Measurements from ENCODE around the gene HP.
"Not testable (repeated sequence)": the region's sequence is repeated elsewhere in the genome, so short reads cannot be mapped to it uniquely, and the experiment has no call there.

The HP gene

GRCh38 chr16:72054254-72054847 is at the start of gene HP:
Gene HP, plus strand, starts transcription at chr16:72054505. Its CDS starts 148 bp downstream, at chr16:72054653.
- DNase-seq (ENCODE audit: low read depth in 3 of 3), result not testable (repeated sequence)

DNA sequence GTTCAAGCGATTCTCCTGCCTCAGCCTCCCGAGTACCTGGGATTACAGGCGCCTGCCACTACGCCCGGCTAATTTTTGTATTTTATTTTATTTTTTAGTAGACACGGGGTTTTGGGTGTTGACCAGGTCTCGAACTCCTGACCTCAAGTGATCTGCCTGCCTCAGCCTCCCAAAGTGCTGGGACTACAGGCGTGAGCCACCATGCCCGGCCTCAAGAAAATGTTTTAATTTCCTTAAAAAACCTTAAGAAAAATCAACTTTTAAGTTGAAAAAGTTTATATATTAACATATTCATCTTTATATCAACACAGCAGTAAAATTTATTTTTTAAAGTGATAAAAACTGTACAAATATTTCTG is 46.3 kb upstream of the HP start:
- not testable (repeated sequence) for DNase-seq (ENCODE audit: low read depth in 3 of 3)

DNA sequence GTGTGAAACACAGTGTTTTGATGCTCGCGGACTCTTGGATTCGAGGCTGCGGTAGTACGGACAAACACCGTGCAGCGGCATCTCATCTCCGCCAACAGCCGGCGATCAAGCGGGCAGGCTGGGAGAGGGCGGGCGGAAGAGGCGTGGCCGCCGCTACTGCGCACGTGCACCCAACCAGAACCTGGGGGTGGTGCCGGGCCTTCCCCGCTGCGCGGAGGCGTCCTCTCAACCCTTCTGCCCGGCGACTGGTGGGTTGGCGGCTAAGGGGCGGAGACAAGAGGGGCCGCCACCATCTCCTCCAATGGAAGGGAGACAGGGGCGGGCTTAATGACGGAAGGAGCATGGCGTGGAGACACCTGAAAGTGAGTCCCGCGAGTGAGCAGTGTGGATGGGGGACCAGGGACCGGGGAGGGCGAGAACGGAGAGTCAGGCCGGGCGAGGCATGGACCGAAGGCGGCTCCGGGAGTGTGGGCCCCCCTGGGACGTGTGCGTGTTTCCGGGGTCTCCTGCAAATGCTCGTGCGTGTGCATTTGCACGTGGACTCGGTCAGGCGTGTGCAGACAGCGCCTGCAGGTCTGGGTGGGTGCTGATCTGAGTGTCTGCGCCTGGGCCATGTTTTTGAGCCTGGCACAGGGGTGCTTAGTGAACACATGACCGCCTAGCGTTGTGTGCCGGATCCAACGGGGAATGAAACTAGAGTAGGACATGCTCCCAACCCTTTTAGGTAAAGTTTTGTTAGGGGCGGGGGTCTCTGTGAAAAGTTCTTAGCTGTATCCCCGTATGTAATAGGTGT is 45.7 kb upstream of the HP start, which contains the start of gene DHODH:
DHODH (plus strand) TSS at position 321 of the 793 bp plus-strand sequence; CDS start at position 342, 21 bp downstream.
- DNase-seq (ENCODE audit: low read depth in 3 of 3), result peak; percentile 92 to 97 (median 95)

DNA sequence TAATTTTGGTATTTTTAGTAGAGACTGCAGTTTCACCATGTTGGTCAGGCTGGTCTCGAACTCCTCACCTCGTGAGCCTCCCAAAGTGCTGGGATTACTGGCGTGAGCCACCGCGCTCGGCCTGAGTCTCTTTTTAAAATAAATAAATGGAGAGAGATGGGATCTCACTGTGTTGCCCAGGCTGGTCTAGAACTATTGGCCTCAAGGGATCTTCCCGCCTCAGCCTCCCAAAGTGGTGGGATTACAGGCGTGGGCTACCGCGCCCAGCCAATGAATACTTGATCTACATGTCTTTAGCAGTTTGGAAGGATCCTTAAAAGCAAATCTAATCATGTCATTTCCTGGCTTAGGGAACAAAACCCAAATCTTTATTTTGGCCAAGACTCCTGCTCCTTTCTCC is 44.5 kb upstream of the HP start:
- DNase-seq (ENCODE audit: low read depth in 3 of 3), result no peak

GRCh38 chr16:72012607-72013006 is 41.7 kb upstream of the HP start:
- no peak for DNase-seq (ENCODE audit: low read depth in 3 of 3)

DNA sequence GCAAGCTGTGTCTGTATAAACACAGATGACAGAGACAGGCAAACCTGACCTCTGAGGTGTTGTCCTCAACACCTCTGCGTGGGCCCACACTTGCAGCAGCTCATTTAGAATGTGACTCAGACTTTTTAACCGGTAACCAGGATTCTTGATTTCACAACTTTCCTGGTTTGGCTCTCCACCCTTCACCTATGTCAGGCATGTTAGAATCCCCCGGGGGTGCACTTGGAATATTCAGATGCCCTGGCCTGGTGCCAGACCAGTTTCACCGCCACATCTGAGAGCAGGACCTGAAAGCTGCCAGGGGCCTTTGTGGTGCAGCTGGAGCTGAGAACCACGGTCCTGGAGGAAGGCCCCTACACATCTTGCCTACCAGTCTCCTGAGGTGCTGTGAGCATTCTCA is 40.9 kb upstream of the HP start:
- DNase-seq (ENCODE audit: low read depth in 3 of 3), result no peak

DNA sequence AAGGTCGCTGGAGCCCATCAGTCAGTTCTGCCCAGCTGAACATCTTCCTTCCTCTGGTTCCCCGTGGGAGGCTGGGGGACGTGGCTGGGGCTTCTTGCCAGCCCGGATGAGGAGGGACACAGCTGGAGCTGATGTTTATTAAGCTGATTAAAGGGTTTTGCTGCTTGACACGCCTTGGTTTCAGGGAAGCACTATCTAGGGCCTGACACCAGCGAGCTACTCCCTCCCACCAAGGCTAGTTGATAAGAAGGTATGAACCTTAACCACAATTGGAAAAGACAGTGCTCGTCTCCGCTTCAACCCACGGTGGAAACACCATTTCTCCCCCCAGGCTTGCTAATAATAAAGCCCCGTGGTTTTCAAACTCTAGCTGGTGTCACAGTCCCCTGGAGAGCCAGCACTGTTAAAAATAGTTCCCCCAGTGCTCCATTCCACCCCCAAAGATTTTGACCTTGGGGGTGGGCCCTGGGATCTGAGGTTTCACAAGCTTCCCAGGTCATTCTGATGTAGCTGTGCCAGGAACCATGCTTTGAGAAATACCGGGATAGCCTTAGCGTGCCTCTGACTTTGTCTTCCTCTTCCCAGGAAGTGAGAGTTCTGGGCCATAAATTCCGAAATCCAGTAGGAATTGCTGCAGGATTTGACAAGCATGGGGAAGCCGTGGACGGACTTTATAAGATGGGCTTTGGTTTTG is 40.3 kb upstream of the HP start:
- no peak for DNase-seq (ENCODE audit: low read depth in 3 of 3)

- no peak for DNase-seq (ENCODE audit: low read depth in 3 of 3)
These were observed 39.6 kb upstream of the HP start for GRCh38 chr16:72014675-72015074.

- DNase-seq (ENCODE audit: low read depth in 3 of 3), result no peak
These were observed 39.2 kb upstream of the HP start for GRCh38 chr16:72015124-72015523.

GRCh38 chr16:72018470-72018869 is 35.8 kb upstream of the HP start:
- no peak for DNase-seq (ENCODE audit: low read depth in 3 of 3)

DNA sequence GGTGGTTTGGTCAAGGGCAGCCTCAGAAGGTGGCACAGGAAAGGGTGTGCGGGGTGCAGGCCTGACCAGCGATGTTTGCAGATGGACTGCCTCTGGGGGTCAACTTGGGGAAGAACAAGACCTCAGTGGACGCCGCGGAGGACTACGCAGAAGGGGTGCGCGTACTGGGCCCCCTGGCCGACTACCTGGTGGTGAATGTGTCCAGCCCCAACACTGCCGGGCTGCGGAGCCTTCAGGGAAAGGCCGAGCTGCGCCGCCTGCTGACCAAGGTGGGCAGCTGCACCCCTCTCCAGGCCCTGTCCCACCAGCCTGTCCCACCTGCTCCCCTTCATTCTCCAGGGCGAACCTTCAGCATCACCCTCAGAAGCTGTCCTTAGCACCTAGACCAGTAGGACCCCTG is 33.3 kb upstream of the HP start:
- DNase-seq (ENCODE audit: low read depth in 3 of 3), result no peak

- DNase-seq (ENCODE audit: low read depth in 3 of 3), result no peak
These were observed 32.2 kb upstream of the HP start for GRCh38 chr16:72022127-72022526.

DNA sequence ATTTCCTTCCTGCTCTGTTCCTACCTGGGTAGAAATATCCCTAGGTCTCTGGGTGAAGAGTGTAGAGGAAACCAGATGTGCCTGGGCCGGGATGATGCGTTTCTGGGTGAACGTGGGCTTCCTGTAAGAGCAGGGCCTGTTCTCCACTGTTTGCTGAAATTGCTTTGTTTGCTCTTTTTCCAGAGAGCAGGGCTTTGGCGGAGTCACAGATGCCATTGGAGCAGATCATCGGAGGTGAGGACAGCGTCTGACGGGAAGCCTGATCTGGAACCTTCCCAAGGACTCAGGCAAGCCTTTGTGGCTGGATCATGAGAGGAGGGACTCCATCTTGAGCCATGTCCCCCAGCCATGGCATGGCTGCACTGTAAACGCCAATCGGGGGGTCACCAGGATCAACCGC is 30.3 kb upstream of the HP start:
- no peak for DNase-seq (ENCODE audit: low read depth in 3 of 3)

DNA sequence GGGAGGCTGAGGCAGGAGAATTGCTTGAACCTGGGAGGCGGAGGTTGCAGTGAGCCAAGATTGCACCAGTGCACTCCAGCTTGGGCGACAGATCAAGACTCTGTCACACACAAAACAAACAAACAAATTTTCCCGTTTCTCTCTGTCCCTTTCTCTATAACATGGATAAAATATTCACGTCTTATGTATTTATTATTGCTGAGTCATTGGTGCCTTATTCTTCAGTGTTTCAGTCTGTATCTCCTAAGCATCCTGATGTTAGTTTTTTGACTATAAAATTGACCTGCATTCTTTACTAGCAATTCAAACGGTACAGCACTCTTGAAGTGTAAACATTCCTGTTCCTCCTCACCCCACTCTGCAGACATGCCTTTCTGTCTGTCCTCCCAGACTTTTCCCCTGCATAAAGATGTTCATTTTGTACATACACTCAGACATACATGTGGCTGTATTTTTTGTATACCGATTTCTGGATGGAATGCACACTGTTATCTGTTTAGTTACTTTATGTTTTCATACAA is 29.4 kb upstream of the HP start:
- DNase-seq (ENCODE audit: low read depth in 3 of 3), result no peak

GRCh38 chr16:72025404-72026114 is 28.7 kb upstream of the HP start:
- no peak for DNase-seq (ENCODE audit: low read depth in 3 of 3)

DNA sequence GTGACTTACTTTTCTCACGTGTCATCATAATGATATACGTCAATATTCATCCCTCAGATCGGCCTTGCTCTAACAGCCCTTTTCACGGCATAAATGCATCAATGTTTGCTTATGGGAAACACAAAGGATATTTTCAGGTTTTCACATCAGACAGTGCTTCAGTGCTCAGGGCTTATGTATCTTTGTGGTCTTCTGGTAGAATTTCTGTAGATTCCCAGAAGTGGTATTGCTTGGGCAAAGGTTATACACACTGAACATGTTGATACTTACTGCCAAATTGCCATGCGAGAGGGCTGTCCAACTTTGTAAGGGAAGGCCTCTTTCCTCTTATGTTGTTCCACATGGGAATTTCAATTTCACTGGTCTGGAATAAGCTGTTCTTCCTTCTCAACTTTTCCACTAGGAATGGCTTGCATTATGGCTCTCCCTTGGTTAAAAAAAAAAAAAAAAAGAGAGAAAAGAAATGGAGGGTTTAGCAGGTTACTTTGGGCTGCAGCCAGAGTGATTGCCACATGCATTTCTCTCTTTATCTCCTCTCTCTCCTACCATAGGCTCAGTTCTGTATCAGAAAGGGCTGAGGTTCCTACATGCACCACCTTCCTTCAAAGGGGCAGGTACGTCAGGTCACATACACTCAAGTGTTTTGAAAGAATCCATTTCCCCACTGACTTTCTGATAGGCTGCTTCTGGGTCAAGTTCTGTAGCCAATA is 26.5 kb upstream of the HP start:
- no peak for DNase-seq (ENCODE audit: low read depth in 3 of 3)

DNA sequence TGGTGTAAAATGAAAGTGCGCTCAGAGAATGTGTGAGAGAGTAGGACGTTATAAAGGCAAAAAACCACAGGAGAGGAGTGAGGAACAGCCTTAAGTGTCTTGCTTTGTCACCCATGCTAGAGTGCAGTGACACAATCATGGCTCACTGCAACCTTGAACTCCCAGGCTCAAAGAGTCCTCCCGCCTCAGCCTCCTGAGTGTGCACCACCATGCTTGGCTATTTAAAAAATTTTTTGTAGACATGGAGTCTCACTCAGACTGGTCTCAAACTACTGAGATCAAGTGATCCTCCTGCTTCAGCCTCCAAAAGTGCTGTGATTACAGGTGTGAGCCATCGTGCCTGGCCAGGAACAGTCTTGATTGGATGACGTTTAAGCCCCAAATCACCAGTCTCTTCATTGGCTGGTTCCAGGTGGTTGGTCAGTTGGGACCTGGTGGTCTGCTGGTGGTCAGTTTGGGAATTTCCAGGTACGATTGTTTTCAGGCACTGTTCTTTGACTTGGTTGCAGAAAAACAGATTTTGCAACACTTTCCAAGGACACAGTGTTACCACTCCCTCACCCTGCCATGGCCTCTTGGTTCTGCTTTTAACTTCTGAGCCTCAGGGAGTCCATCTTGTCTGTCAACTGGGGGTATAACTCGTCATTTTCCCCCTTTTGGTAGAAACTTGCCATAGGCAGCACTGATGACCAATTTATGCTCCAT is 24.6 kb upstream of the HP start:
- no peak for DNase-seq (ENCODE audit: low read depth in 3 of 3)

DNA sequence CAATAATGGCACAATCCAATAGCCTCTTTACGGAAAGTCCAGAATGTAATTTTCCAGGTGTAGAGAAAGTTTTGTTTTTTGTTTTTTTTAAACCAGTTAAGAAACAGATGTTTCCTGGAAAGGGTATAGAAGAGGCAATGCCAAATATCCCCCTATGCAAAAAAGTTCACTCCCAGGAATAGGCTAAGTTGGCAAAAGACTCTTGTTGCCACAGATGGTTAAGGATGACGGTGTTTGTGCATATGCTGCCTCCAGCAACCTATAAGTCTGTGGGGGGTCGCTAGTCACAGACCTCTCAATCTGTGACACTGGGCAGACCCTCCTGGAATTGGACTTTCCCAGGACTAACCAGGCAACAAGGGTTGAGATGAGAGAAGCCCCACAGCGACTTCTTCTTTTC is 20.9 kb upstream of the HP start:
- DNase-seq (ENCODE audit: low read depth in 3 of 3), result no peak

GRCh38 chr16:72036098-72036497 is 18.2 kb upstream of the HP start:
- DNase-seq (ENCODE audit: low read depth in 3 of 3), result no peak

DNA sequence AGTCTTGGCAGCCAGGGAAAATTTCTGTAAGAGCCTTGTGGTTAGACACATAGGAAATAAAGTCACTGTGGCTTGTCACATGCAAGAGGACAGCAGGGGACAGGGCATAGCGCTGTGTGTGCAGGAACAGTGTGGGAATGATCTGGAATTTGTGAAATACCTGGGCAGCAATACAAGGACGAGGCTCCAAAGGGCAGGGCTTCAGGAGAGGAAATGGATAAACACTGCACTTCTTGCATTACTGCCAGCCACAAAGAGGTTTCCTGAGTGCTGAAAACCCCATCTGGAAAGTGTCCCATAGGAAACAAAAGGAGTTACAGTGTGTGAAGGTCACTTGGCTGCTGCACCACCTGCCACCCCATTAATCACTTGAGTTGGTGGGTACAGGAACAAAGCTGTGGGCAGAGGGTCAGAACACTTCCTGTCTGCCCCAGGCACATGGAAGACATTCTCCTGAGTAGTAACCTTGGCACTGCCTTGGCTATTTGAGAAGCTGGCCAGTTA is 12.1 kb upstream of the HP start:
- no peak for DNase-seq (ENCODE audit: low read depth in 3 of 3)

- no peak for DNase-seq (ENCODE audit: low read depth in 3 of 3)
These were observed 11.2 kb upstream of the HP start for GRCh38 chr16:72043058-72043457.
